ENCODE results near the gene KRT79. TPM values are rescaled to one million over a fixed set of nuclear protein-coding genes. Genes with fewer than 3 reads are reported as not detected.

KRT79 gene
- total RNA-seq, 4 donors from 2014 or later = not detected

DNA sequence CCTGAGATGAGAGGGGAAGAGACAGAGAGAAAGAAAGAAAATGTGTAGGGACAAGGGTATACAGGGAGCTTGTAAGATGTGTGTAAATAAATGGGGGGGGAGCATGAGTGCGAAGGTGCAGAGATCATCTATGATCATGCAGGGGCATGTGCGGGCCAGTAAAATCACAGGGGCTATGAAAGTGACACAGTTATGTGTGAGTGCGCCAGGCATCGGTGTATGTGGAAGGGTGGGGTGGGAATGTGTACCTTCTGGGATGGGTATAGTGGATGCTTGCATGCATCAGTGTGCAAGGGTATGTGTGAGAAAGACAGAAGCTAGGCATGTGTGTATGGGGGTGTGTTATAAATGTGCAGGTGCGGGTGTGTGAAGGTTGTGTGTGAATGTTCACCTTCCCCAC is 33.0 kb upstream of the KRT79 start:
- H3K4me1 ChIP-seq = peaks cover 14 to 32% (median 30%) of the 10 kb centered on the region in 4 donors
- DNase-seq = no peak
- WGBS, 2 donors (ENCODE audit: low coverage in 1 of 2) = 64 to 83% methylated on average over 3 to 5 of the region's 5 CpGs
- intact Hi-C loops (cut with DNase I; ENCODE audit: low total_unique reads) = no loop called here
- H3K9me3 ChIP-seq = no peaks in the 10 kb centered on the region
- H3K36me3 ChIP-seq = no peaks in the 10 kb centered on the region
- TF ChIP-seq, protein P1, sequence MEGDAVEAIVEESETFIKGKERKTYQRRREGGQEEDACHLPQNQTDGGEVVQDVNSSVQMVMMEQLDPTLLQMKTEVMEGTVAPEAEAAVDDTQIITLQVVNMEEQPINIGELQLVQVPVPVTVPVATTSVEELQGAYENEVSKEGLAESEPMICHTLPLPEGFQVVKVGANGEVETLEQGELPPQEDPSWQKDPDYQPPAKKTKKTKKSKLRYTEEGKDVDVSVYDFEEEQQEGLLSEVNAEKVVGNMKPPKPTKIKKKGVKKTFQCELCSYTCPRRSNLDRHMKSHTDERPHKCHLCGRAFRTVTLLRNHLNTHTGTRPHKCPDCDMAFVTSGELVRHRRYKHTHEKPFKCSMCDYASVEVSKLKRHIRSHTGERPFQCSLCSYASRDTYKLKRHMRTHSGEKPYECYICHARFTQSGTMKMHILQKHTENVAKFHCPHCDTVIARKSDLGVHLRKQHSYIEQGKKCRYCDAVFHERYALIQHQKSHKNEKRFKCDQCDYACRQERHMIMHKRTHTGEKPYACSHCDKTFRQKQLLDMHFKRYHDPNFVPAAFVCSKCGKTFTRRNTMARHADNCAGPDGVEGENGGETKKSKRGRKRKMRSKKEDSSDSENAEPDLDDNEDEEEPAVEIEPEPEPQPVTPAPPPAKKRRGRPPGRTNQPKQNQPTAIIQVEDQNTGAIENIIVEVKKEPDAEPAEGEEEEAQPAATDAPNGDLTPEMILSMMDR (IDR thresholded peaks at IDR 0.05) = no peak
- TF ChIP-seq EP300 (IDR thresholded peaks at IDR 0.05; ENCODE audit: low read depth) (no peak), POLR2AphosphoS5 (IDR thresholded peaks at IDR 0.05) (no peak), POLR2A (IDR thresholded peaks at IDR 0.05) (no peak)
- H3K27me3 ChIP-seq = no peaks in the 10 kb centered on the region
- in situ Hi-C loops (cut with MboI; ENCODE audit: low pct_ligation_motif_present in 1 of 4, low pct_unique_long_range_greater_than_20kb in 1 of 4, low sequenced_read_pairs in 3 of 4) = loop anchor here in 2 of 4 donors (10.0 to 25.0 kb wide), 2 partner anchors 480 to 482 kb away; partner anchors contain the start of gene KRT84 (in 2 of the 2)
- H3K4me3 ChIP-seq = no peak overlapping the region
- peak overlapping the region in 2 of 4 donors; percentile 37 to 53 for H3K27ac ChIP-seq

DNA sequence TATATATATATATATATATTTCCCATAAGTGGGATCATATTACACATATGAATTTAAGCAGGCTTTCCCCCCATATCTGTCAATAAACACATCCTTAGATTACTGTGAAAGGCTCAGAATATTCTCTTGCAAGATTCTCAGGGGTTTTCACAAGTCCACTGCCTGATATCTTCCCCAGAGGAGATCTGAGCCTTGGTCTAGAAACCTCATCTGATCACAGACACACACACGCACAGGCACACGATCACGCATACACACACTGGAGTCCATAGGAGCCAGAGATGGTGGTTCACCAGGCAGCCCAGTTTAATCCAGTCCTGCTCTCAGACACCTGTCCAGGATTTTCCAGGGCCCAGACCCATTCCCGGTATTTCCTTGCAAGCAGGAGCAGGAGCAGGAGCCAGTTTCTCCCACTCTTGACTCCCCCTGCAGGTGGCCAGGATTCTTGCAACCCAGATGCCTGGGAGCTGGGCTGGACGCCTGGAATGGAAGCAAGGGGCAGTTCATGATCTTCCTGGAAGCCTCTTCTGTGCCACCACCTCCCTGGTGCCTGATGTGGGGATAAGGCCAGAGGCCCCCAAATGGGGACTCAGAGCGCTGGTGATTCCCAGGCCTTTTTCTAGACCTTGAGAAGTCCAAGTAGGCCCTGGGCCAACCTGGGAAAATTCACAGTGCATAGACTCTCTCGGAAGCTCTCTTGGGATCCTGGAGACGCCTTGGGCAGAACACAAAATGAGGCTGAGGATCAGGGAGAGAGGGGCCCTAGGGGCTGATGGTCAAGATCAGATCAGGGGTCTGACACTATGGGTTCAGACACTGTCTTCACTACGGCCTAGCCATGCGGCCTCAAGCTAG is 31.2 kb upstream of the KRT79 start:
- intact Hi-C loops (cut with DNase I; ENCODE audit: low total_unique reads) (no loop called here), in situ Hi-C loops (cut with MboI; ENCODE audit: low pct_ligation_motif_present in 1 of 4, low pct_unique_long_range_greater_than_20kb in 1 of 4, low sequenced_read_pairs in 3 of 4) (loop anchor here in 2 of 4 donors (10.0 to 25.0 kb wide), 2 partner anchors 478 to 481 kb away; partner anchors contain the start of gene KRT84 (in 2 of the 2))
- no peaks in the 10 kb centered on the region for H3K36me3 ChIP-seq
- H3K4me1 ChIP-seq = peaks cover 0 to 14% (median 12%) of the 10 kb centered on the region in 4 donors
- TF ChIP-seq, protein P1 (IDR thresholded peaks at IDR 0.05) = peak; percentile 58 to 84 (median 78)
- TF ChIP-seq POLR2AphosphoS5 (IDR thresholded peaks at IDR 0.05) (no peak), POLR2A (IDR thresholded peaks at IDR 0.05) (no peak)
- H3K9me3 ChIP-seq = no peaks in the 10 kb centered on the region
- H3K27ac ChIP-seq = no peak overlapping the region
- H3K27me3 ChIP-seq = no peaks in the 10 kb centered on the region
- 20 to 56% methylated on average over 2 to 10 of the region's 10 CpGs for WGBS, 2 donors (ENCODE audit: low coverage in 1 of 2)
- H3K4me3 ChIP-seq = no peak overlapping the region
- DNase-seq = peak; percentile 80

- in situ Hi-C loops (cut with MboI; ENCODE audit: low pct_ligation_motif_present in 1 of 4, low pct_unique_long_range_greater_than_20kb in 1 of 4, low sequenced_read_pairs in 3 of 4) = loop anchor here in 2 of 4 donors (10.0 to 25.0 kb wide), 2 partner anchors 475 to 477 kb away; partner anchors contain the start of gene KRT84 (in 2 of the 2)
- H3K4me1 ChIP-seq = no peaks in the 10 kb centered on the region
- no peaks in the 10 kb centered on the region for H3K9me3 ChIP-seq
- H3K4me3 ChIP-seq = no peak overlapping the region
- WGBS, 2 donors (ENCODE audit: low coverage in 1 of 2) = 65 to 100% methylated on average over 1 to 2 of the region's 2 CpGs
- intact Hi-C loops (cut with DNase I; ENCODE audit: low total_unique reads) = no loop called here
- no peak overlapping the region for H3K27ac ChIP-seq
- H3K27me3 ChIP-seq = no peaks in the 10 kb centered on the region
- H3K36me3 ChIP-seq = no peaks in the 10 kb centered on the region
- DNase-seq = no peak
- TF ChIP-seq, protein P1 (IDR thresholded peaks at IDR 0.05) = no peak
- TF ChIP-seq POLR2A (IDR thresholded peaks at IDR 0.05) (no peak), EP300 (IDR thresholded peaks at IDR 0.05; ENCODE audit: low read depth) (no peak), POLR2AphosphoS5 (IDR thresholded peaks at IDR 0.05) (no peak)
These were observed 27.9 kb upstream of the KRT79 start for GRCh38 chr12:52862023-52862422.

DNA sequence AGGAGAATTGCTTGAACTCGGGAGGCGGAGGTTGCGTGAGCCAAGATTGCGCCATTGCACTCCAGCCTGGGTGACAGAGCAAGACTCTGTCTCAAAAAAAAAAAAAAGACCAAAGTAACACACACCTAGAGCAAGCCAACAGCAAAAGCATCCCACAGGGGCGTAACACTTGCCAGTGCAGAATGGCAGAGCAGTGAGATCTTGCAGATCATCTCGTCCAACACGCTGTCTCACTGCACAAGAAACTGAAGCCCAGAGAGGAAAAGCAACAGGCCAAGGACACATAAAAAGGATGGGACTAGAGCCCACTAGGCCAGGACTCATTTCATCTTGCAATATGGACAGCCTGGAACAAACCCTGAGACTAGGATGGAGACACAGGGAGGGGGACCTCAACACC is 27.4 kb upstream of the KRT79 start:
- WGBS, 2 donors (ENCODE audit: low coverage in 1 of 2) = 90% methylated on average over 7 of the region's 7 CpGs; no CpG with 5 or more reads in 1 of the 2 donors
- Histone ChIP-seq H3K9me3 (no peaks in the 10 kb centered on the region), H3K27ac (no peak overlapping the region), H3K27me3 (no peaks in the 10 kb centered on the region), H3K36me3 (no peaks in the 10 kb centered on the region), H3K4me1 (no peaks in the 10 kb centered on the region), H3K4me3 (no peak overlapping the region)
- DNase-seq = no peak
- in situ Hi-C loops (cut with MboI; ENCODE audit: low pct_ligation_motif_present in 1 of 4, low pct_unique_long_range_greater_than_20kb in 1 of 4, low sequenced_read_pairs in 3 of 4) = loop anchor here in 2 of 4 donors (10.0 to 25.0 kb wide), 2 partner anchors 474 to 477 kb away; partner anchors contain the start of gene KRT84 (in 2 of the 2)
- TF ChIP-seq, protein P1 (IDR thresholded peaks at IDR 0.05) = no peak
- TF ChIP-seq EP300 (IDR thresholded peaks at IDR 0.05; ENCODE audit: low read depth) = no peak
- no peak for TF ChIP-seq POLR2AphosphoS5 (IDR thresholded peaks at IDR 0.05)
- TF ChIP-seq POLR2A (IDR thresholded peaks at IDR 0.05) = no peak
- intact Hi-C loops (cut with DNase I; ENCODE audit: low total_unique reads) = no loop called here
